GM19397 (cell line): ENCODE data around the gene MBNL2.
"Not testable (repeated sequence)": the region's sequence is repeated elsewhere in the genome, so short reads cannot be mapped to it uniquely, and the experiment has no call there.

Experiments
- ATAC-seq: cut with Tn5 transposase; IDR thresholded peaks from one replicate; pipeline ENCODE4 v1.9.1; 2021; ENCODE audit warnings: mild to moderate bottlenecking, moderate library complexity; ENCODE audit not compliant: unreplicated experiment

Gene MBNL2

DNA sequence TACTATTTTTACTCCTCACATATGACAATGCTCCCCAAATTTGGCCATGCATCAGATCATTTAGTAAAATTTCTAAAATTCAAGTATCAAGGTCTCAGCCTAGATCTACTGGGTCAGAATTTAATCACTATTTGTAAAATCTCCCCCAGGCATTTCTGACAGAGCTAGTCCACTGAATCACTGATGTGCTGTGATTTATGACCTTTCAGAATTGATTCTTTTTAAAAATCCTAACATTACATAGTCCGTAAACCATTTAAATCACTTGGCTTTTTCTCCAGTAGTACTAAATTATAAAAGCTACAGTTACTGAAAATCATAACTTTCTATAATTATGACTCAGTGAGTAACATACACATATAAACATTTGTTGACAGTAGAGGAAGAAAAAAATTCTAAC, 119.0 kb downstream of the MBNL2 start:
- no peak for ATAC-seq

DNA sequence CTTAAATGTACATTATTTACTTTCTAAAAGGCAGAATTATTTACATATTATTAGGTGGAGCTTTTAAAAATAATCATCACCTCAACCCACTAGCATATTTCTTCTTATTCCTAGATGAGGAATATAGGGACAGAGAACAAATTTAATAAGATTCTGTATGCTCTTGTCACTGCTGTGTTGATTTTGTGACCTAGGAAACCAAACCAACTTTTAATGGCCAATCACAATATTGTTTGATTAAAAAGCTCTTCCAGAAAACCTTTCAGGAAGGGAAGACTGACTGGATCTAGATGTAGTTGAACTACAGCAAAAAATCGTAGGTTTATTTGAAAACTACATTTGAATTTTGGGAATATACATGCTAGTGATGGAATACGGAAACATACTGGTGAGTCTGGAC, 120.0 kb downstream of the MBNL2 start:
- ATAC-seq, result no peak

DNA sequence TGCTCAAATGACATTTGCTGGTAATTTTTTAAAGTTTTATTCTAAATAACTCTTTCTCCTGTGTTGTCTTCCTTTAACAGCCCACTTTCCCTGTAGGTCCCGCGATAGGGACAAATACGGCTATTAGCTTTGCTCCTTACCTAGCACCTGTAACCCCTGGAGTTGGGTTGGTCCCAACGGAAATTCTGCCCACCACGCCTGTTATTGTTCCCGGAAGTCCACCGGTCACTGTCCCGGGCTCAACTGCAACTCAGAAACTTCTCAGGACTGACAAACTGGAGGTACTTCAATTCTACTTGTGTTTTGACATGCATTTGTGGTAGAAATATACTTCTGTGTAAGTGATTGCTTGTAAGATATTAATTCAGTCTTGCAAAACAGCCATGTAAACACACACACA, 120.8 kb downstream of the MBNL2 start:
- no peak for ATAC-seq

DNA sequence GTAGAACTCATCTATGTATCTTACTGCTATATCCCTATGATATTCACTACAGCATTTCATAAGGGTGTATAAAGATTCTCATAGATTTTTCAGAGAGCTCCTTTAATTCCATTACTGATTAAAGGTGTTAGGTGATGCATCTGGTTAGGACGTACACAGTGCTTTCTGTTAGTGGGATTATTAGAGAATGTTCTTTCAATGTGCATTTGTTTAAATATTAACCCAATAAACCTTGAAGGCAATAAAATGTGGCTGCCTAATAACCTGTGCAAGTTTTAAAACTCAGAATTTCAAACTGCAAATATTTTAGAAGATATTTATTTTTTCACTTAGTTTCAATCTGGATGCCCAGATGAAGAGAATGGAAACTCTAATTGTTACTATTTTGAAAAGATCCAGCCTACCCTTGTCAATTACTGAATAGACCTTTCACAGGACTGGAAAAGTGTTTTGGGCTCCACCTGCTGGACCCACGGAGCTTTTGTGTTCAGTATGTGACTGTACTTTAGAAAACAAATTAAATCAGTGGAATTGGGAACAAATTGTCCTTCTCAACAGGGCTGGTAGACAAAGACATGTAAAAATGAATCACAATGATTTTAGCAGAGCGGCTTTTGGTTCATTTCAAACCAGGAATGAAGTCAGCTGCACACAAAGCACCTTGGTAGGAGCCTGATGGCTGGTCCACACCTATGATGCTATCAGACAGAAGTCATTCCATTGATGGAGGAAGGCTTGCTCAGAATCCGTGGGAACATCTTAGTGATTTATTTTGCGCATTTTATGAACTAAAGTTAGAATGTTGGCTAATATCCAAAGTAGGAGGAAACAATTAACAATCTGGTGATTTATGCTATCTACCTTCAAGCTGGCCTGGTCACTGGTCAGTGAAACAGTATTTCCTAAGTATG, 122.4 kb downstream of the MBNL2 start:
- ATAC-seq, result peak; percentile 64

DNA sequence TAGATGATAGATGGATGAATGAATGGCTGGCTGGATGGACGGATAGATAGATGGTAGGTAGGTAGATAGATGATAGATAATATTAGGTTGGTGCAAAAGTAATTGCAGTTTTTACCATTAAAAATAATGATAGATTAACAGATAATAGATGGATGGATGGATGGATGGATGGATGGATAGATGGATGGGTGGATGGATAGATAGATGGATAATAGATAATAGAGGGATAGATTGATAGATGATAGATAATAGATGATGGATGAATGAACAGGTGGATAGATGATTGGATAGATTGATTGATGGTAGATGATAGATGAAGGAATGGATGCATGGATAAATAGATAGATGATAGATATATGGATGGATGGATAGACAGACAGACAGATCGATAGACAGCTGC, 124.0 kb downstream of the MBNL2 start:
- ATAC-seq, result no peak

DNA sequence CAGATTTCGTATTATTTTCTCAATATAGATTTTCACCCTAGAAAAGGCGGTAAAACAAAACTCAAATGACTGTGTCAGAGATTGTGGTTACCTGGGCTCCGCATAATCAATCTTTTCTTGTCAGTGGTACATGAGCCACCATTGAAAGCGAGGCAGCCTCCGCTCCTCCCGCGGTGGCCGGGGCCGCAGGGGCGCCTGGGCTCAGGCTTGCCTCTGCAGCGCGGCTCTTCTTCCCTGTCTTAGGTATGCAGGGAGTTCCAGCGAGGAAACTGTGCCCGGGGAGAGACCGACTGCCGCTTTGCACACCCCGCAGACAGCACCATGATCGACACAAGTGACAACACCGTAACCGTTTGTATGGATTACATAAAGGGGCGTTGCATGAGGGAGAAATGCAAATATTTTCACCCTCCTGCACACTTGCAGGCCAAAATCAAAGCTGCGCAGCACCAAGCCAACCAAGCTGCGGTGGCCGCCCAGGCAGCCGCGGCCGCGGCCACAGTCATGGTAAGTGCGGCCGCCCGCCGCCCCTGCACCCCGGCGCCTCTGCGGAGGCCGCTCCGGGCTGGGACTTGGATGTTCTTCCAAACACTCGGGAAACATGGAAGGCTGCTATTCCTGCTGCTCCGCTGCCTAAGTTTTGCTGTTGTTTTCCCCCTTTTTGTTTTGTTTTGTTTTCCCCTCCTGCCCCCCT, 124.6 kb downstream of the MBNL2 start:
- no peak for ATAC-seq

DNA sequence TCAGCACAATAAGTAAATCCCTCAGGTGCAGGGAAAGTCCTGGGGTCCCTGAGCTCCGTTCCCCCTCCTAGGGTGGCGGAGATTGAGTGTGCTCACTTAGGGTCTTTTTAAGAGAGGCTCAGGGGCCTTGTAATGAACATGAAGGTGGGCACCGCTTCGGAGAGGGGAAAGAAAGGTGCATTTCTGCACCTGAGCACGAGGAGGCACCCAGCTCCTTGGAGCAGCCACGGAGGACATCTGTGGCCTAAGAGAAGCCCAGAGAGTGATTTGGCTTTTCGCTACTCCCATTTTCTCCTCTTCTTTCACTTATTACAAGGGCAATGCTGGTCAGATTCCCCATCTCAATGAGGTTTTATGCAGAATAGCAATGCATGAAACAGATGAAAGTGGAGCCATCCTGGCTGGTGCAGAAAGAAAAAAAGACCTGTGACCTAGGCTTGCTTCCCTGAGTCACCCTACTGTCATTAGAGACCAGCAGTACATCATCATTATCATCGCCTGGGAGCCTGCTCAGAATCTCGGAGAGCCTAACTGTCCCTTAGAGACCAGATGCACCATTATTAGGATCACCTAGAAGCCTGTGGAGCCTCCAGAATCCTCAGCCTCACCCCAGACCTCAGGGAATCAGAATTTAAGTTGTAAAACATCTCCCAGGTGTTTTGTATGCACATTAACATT, 125.3 kb downstream of the MBNL2 start:
- no peak for ATAC-seq

DNA sequence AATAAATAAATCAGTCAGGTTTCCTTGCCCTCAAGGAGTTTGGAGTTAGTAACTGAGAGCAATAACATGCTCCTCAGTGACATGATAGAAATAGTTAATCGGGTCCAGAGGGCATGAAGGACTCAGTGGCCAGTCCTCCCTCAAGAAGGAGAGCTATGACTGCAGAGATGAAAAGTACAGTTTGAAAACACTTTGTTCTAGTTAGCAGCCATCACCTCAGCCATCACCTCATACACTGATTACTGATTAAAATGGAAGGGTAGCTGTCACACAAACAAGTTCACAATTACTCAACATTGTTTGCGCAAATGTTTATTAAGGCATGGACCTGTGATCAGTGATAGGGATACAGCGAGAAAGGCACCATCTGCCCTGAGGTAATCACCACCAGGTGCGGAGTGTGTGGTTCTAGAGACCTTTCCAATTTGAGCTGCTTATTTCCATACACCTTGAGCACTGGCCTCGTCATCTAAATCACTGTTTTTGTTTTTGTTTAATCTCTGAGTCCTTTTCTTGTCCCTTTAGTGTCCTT, 126.5 kb downstream of the MBNL2 start:
- no peak for ATAC-seq

DNA sequence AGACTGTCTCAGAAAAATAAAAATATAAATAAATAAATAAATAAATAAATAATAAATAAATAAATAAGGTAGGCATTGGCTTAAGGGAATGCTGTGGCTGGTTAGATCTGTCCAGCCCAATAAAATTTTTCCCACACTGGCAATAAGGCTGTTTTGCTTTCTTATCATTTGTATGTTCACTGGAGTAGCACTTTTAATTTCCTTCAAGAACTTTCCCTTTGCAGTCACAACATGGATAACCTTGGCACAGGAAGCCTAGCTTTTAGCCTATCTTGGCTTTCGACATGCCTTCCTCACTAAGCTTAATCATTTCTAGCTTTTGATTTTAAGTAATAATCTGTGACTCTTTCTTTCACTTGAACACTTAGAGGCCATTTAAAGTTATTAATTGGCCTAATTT, 129.9 kb downstream of the MBNL2 start:
- not testable (repeated sequence) for ATAC-seq

DNA sequence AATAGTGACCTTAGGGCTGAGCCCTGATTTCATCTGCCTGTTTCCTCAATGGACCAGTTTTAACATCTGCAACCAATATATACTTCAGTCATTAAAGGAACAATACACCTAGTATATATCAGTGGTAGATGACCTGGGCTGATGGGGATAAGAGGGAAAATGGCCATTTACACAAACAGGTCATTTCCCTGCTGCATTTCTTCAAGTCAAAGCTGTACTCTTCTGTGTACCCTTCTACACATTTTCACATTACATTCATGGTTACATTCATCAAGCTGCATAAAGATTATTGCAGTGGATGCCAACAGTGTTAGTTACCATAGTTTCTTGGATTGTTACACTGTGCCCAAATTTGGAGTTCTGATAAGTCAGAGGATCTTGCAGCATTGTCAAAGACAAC, 130.7 kb downstream of the MBNL2 start:
- no peak for ATAC-seq

DNA sequence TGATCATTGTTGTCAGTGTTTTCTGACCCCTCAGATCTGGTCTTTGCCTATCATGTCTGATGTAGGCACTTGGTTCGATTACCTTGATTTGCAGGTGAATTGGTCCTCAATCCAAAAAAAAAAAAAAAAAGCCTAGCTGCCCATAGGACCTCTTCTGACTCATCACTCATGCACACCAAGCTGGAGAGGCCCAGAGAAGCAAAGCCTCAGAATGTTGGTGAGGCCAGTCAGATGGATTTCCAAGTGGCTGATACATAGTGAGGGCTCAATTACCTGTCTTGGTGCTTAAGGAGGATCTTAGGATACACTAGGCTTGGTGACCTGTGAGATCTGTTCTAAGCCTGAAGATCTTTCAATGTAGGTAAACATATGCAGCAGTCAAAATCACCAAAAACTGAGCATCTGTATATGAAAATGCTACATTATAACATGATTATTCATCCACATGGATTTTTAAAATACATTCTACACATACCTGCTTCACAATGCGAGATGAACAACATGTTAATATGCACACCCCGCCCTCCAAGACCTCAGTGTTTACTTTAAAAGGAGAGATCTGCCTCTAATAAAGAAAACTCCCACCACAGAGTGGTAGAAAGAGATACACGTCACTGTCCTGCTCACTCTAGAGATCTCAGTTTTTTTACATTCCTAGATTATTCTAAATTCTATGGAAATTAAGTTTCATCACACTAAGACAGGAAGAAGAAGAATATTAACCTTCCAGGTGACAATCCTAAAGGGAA, 132.0 kb downstream of the MBNL2 start:
- no peak for ATAC-seq

DNA sequence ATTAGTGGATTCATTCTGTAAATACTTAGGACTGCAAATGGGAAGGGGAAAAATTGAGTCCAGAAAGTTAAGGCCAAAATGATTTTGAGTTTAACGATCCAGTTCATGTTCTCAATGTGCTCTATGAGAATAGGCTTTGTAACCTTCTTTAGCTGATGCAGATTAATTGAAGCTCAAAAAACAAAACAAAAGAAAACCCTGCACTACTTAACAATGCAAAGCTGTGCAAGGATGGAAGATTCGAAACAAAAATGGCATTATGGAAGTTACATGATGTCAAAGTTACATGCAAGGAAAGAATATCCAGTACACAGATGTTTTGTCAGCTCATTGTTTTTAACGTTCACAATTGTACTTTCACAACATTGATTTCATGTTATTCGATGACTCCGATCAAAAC, 132.7 kb downstream of the MBNL2 start:
- ATAC-seq, result no peak

DNA sequence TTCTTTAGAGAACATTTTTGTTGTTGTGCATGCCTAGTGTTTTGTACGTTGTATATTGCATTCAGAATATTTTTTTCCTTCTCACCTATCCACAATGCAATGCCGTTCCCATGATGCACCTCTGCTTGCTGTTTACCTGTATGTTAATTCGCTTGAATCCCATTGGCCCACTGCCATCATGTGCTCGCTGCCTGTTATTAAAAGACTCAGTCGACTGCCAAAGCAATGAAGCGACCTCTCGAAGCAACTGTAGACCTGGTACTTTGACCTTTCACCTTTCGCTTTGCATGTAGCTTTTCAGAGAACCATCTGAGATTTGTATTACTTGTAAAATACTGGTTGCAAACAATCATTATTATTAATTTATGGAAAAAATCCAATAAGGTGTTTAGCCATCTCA, 134.5 kb downstream of the MBNL2 start:
- ATAC-seq, result no peak

DNA sequence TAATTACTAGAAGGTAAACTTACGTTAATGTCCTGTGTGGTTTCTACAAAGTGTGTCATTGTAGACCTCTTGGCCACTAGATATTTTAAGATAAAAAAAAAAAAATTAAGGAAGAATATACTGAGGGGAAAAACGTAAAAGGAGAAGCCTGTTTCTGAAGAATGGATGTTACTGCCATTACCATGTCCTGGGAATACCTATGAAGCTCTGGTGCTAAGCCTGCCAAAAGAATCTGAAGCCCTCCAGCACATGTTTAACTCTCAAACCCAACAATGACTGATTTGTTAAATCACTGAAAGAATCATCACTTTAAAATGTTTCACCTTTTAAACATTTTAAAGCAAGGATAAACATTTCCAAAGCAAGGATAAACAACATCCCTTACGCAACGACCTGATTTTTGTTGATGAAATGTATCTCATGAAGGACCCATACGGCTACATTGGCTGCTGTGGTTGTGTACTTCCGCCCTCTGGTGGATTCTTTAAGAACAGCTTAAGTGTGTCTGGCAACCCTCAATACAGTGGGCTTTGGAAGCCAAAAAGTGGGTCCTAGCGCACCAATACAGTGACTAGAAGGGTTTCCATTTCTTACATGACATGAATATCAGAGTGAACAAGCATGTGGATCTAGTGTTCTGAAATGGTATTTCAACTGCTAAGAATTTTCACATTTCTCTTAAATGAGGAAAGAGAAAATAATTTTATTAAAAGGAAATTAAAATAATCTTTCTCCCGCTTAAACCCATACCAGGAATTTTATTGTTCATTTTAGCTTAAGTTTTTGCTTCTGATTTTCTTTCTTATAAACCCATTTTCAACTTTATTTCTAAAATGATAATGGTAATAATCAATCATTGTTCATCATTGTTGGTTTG, 137.3 kb downstream of the MBNL2 start:
- peak; percentile 88 for ATAC-seq

DNA sequence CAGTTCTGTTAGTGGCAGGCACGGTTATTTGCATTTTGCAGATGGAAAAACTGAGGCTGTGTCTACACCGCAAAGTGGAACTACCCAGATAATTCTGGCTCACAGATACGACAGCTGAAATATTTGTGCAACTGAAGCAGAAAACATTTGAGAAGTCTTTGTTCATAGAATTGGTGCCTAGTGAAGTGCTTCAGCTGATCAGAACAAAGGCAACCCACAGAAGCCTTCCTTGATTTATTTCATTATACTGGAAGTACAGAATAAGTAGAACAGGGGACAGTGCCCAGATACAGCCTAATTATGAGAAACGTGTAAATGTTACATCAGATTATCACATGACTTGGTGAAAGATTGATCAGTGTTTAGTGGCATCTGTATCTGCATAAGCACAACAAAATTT, 138.5 kb downstream of the MBNL2 start:
- ATAC-seq, result no peak

DNA sequence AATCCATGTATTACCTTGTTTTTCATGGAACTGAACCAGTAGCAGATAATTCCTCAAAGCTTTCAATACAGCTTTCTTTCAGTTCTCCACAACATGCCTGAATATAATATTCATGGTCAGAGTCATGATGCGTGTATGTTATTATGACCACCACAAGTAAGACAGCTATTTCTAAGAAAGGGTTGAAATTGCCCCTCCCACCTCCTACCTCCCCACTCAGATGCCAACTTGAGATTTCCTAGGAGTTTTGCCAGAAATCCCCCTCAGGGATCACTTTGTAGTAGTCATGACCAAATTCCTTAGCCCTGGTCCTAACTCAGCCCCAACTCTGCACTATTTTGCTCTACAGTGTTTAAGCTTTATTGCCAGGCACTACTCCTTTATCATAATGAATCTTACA, 141.9 kb downstream of the MBNL2 start:
- no peak for ATAC-seq

DNA sequence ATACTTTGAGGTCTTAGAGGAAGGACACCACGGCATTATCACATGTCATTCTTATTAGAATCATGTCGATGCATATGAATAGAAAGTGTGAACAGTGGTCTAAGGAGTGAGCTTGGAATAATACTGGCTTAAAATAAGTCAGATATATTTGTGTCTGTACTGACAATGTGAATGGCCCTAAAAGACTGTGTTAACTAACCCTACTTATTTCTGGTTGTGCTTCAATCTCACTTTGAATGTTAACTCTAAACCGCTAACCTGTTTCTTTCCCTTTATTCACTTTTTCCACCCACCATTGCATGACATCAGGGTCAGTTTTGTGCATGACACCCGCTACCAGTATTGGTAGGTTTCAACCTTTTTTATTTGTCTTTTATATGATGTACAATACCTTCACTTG, 142.7 kb downstream of the MBNL2 start:
- no peak for ATAC-seq

DNA sequence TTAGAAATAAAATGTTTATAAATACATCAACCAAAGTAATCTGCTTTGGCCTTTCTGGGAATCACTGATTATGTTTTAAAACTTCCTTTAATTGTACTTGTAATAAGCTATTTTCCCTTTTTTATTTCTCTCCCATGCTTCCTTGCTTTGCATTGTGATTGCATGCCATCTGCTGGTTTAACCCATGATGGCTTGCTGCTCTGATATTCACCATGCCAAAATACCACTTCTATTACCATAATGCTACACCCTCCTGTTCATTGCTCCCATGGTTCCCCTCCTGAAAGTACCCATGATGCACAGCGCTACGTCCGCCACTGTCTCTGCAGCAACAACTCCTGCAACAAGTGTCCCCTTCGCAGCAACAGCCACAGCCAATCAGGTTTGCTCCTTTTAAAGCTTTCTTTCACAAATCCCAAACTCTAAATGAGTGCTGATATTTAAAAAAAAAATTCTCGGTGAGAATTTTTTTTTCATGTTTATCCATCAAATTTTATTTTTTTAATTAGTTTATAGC, 144.1 kb downstream of the MBNL2 start:
- ATAC-seq, result no peak

DNA sequence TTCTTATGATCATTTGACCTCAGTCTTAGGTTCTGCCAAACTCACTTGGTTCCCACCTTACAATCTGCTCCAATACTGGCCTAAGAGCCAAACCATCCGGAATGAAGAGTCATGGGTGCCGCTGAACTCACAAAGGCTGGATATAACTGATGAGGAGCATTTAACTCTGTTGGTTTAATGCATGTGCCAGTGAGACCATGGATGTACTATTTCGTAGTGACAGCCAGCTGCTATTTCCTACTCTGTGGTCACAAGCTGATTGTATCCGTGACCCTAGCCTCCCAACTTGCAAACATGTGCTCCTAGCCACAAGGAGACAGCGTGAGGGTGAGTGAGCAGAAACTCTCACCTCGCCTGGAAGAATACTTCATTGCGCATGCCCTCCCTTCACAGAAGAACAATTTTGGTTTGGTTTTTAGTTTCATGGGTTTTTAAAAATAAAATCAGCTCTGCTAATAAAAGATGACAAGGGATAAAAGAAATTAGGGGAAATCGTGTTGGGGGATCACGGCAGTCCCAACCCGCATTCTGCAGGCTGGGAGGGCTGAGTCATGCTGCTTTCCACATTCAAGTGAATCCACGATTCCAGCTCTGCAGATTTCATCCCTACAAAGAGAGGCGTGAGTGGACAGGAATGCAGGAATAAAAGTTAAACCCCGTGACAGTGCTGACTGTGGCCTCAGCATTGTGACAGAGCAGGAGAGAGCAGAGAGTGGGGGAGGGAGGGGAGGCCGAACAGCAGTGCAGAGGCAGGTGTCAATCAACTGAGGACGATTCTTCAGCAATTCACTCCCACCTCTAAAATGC, 145.1 kb downstream of the MBNL2 start:
- no peak for ATAC-seq
